K562 (cell line): ENCODE results near the gene CDKL1. TPM values are rescaled to one million over a fixed set of nuclear protein-coding genes. Genes with fewer than 3 reads are reported as not detected.

Experiments used
- ATAC-seq: fragments of 200-7000 bp; cut with Tn5 transposase; 3 replicates; pipeline ENCODE4 v1.9.1; 2020; ENCODE audit warnings: moderate library complexity
- BruUV-seq: library from RNA; stranded (reverse); fragments of 400-500 nt; replicated peaks from 2 replicates; lab custom pipeline; 2021; lab: Mats Ljungman, UMichigan
- CTCF ChIA-PET: fragments of 300-600 bp; formaldehyde crosslinking; extraction: SDS; loops from one replicate; lab custom pipeline; 2021; ENCODE audit warnings: low intra/inter-chr PET ratio; lab: Yijun Ruan, JAX
- POLR2A ChIA-PET: fragments of 300-600, 350-650 bp; sonication (Branson Sonifier 250); formaldehyde crosslinking; extraction: SDS; loops from one replicate; lab custom pipeline; 2021; ENCODE audit warnings: antibody characterized with exemption, inconsistent platforms; lab: Yijun Ruan, JAX
- DNase-seq, 4 experiments: peaks; one replicate each; pipeline versions ENCODE4 v3.0.0 to v3.0.0-alpha.2; 2011 to 2018; ENCODE audit warnings: low spot score in 3 of 4, mixed read lengths in 3 of 4; ENCODE audit errors: extremely low read depth in 1 of 4
- FAIRE-seq: peaks from 2 replicates; lab custom pipeline; 2011; peaks lifted over from hg19 to GRCh38; lab: Jason Lieb, UNC
- H2AFZ ChIP-seq: 2 replicates; pipeline ENCODE4 v1.6.0; 2011; ENCODE audit warnings: low read depth, low read length, control low read depth, inconsistent platforms
- H3K27ac ChIP-seq: fragments of 200-600 bp; 3 replicates; pipeline ENCODE4 v1.8.0; 2011; ENCODE audit warnings: low read depth, mild to moderate bottlenecking, control low read depth, inconsistent platforms, low read length, moderate library complexity, mixed read lengths; ENCODE audit errors: extremely low read depth
- H3K27me3 ChIP-seq, 2 experiments: fragments of 300-600 bp in 1 of 2; 2 replicates in 1 of 2; 3 replicates in 1 of 2; pipeline versions ENCODE4 v1.6.0 to v1.8.0; 2011; ENCODE audit warnings: inconsistent platforms in 2 of 2, low read length in 2 of 2, mild to moderate bottlenecking in 1 of 2, mixed read lengths in 1 of 2, moderate library complexity in 1 of 2; ENCODE audit not compliant: control insufficient read depth in 2 of 2, insufficient read depth in 2 of 2
- H3K36me3 ChIP-seq: fragments of 300-600 bp; 3 replicates; pipeline ENCODE4 v1.8.0; 2011; ENCODE audit warnings: mild to moderate bottlenecking, low read length, inconsistent platforms; ENCODE audit not compliant: control insufficient read depth, insufficient read depth
- H3K4me1 ChIP-seq, 2 experiments: fragments of 200-600 bp in 1 of 2; replicated peaks in 1 of 2; 2 replicates in 1 of 2; 3 replicates in 1 of 2; pipeline versions ENCODE4 v1.5.1 to v1.8.0; 2011; ENCODE audit warnings: inconsistent platforms in 2 of 2, low read length in 2 of 2, mild to moderate bottlenecking in 1 of 2, mixed read lengths in 1 of 2, moderate library complexity in 1 of 2; ENCODE audit not compliant: control insufficient read depth in 2 of 2, insufficient read depth in 2 of 2
- H3K4me2 ChIP-seq: 2 replicates; pipeline ENCODE4 v1.6.1; 2011; ENCODE audit warnings: low read length, control low read depth, inconsistent platforms, mixed read lengths; ENCODE audit not compliant: insufficient read depth
- H3K4me3 ChIP-seq: fragments of 200-600 bp; sonication (generic), shearing (Covaris generic); 2 replicates; pipeline ENCODE4 v1.5.1; 2016; ENCODE audit warnings: control low read depth, inconsistent platforms
- H3K79me2 ChIP-seq: fragments of 200-600 bp; 3 replicates; pipeline ENCODE4 v1.8.0; 2011; ENCODE audit warnings: low read length, inconsistent platforms; ENCODE audit not compliant: control insufficient read depth, insufficient read depth
- H3K9ac ChIP-seq, 2 experiments: 2 replicates each; pipeline versions ENCODE4 v1.6.0 to v1.6.1; 2011; ENCODE audit warnings: low read depth in 2 of 2, low read length in 2 of 2, control low read depth in 1 of 2, inconsistent platforms in 1 of 2, mild to moderate bottlenecking in 1 of 2, mixed read lengths in 1 of 2; ENCODE audit not compliant: insufficient read depth in 1 of 2
- H3K9me1 ChIP-seq: one replicate; pipeline ENCODE4 v1.6.0; 2011; ENCODE audit warnings: inconsistent platforms, mild to moderate bottlenecking, low read length, moderate library complexity; ENCODE audit not compliant: control insufficient read depth, insufficient read depth
- H3K9me3 ChIP-seq: replicated peaks from 2 replicates; pipeline ENCODE4 v1.5.1; 2011; ENCODE audit warnings: low read depth, low read length, inconsistent platforms; ENCODE audit not compliant: control insufficient read depth, insufficient read depth
- H4K20me1 ChIP-seq: replicated peaks from 2 replicates; pipeline ENCODE4 v1.6.1; 2011; ENCODE audit warnings: low read length, inconsistent platforms, mixed read lengths; ENCODE audit not compliant: control insufficient read depth, insufficient read depth
- CBX8 ChIP-seq: fragments of 200-600 bp; sonication (generic); IDR thresholded peaks from 2 replicates; pipeline ENCODE4 v1.6.1; 2012; ENCODE audit warnings: borderline replicate concordance, mixed run types, low read depth, mild to moderate bottlenecking, moderate library complexity, mixed read lengths, low read length, control low read depth, inconsistent platforms; ENCODE audit not compliant: poor library complexity, severe bottlenecking; ENCODE audit errors: extremely low read depth
- CC2D1A ChIP-seq: fragments of 450-650 bp; IDR thresholded peaks from 2 replicates; pipeline ENCODE4 v1.6.1; 2017; ENCODE audit warnings: mild to moderate bottlenecking
- FUS ChIP-seq: fragments of 200-400 bp; formaldehyde crosslinking; optimal IDR thresholded peaks from 2 replicates; pipeline ENCODE3; 2017; ENCODE audit warnings: low read depth, low read length
- HCFC1 ChIP-seq: IDR thresholded peaks from 2 replicates; pipeline ENCODE4 v1.6.1; 2012; ENCODE audit warnings: low read depth, low read length, improper control_type of control experiment
- HDAC2 ChIP-seq: fragments of 450-650 bp; IDR thresholded peaks from 2 replicates; pipeline ENCODE4 v1.6.1; 2016; ENCODE audit warnings: mild to moderate bottlenecking
- HMG20A ChIP-seq: fragments of 450-650 bp; formaldehyde crosslinking; conservative IDR thresholded peaks from 2 replicates; pipeline ENCODE4 v1.4.0; 2020; ENCODE audit warnings: mild to moderate bottlenecking, mixed read lengths
- KAT7 ChIP-seq: sonication (generic); formaldehyde crosslinking; IDR thresholded peaks from 2 replicates; pipeline ENCODE4 v1.8.0; 2022; ENCODE audit warnings: missing genetic modification reagents, mild to moderate bottlenecking, borderline replicate concordance
- MBD2 ChIP-seq: sonication (generic); IDR thresholded peaks from 2 replicates; pipeline ENCODE4 v1.6.1; 2016; ENCODE audit warnings: low read depth, borderline replicate concordance
- PCBP1 ChIP-seq: fragments of 200-400 bp; formaldehyde crosslinking; IDR thresholded peaks from 2 replicates; pipeline ENCODE4 v1.6.1; 2018; ENCODE audit warnings: mild to moderate bottlenecking, low read depth, low read length; ENCODE audit not compliant: poor library complexity, severe bottlenecking
- POLR3G ChIP-seq: IDR thresholded peaks from 2 replicates; pipeline ENCODE4 v1.6.1; 2011; ENCODE audit not compliant: insufficient read length, insufficient replicate concordance; ENCODE audit errors: extremely low read depth
- RFX1 ChIP-seq: fragments of 450-650 bp; IDR thresholded peaks from 2 replicates; pipeline ENCODE4 v1.6.1; 2016; ENCODE audit warnings: mild to moderate bottlenecking, moderate library complexity
- SAFB2 ChIP-seq: fragments of 200-400 bp; formaldehyde crosslinking; IDR thresholded peaks from 2 replicates; pipeline ENCODE4 v1.6.1; 2018; ENCODE audit warnings: borderline replicate concordance, low read length, low read depth, moderate library complexity; ENCODE audit not compliant: severe bottlenecking
- SMAD4 ChIP-seq: fragments of 250-450 bp; sonication (Bioruptor Pico); conservative IDR thresholded peaks from 2 replicates; pipeline ENCODE4 v1.8.0; 2021; ENCODE audit warnings: inconsistent platforms, mild to moderate bottlenecking, moderate library complexity
- SREBF1 ChIP-seq: fragments of 150-350 bp; IDR thresholded peaks from 2 replicates; pipeline ENCODE4 v1.6.1; 2014; ENCODE audit warnings: antibody characterized with exemption, low read depth, low read length, borderline replicate concordance
- TOE1 ChIP-seq, 2 experiments: fragments of 450-650 bp in 1 of 2; sonication (generic) in 1 of 2; formaldehyde crosslinking in 1 of 2; IDR thresholded peaks; 2 replicates each; pipeline versions ENCODE4 v1.7.1 to v1.8.0; 2016 to 2022; ENCODE audit warnings: borderline replicate concordance in 2 of 2, mild to moderate bottlenecking in 2 of 2, antibody characterized with exemption in 1 of 2, inconsistent platforms in 1 of 2, low read depth in 1 of 2, missing genetic modification reagents in 1 of 2, moderate library complexity in 1 of 2
- WGBS: fragments of 100-300 bp; shearing (Covaris generic); methylation state at CpG from one replicate; pipeline ENCODE4 v1.1.6; 2016; ENCODE audit warnings: low coverage, mixed read lengths; ENCODE audit not compliant: insufficient coverage; ENCODE audit errors: missing lambda C conversion rate; 5-methylcytosine and 5-hydroxymethylcytosine counted together
- in situ Hi-C: fragments of 300-500 bp; cut with MboI; formaldehyde crosslinking; loops from 4 replicates; pipeline ENCODE4 v1.15.0; 2018; ENCODE audit warnings: inconsistent platforms, mixed read lengths
- intact Hi-C: fragments of 100-400 bp; cut with micrococcal nuclease; formaldehyde crosslinking; loops from 2 replicates; pipeline ENCODE4 v1.14.2; 2022
- polyA plus RNA-seq, 8 experiments: library from polyadenylated mRNA; depleted of rRNA in 4 of 8; stranded (reverse) in 5 of 8; unstranded in 3 of 8; fragments of >200 nt; fragmentation: Nextera tagmentation in 2 of 8; fragmentation: Illumina TruSeq in 1 of 8; extraction: Ambion mirVana in 2 of 8; extraction: Trizol in 1 of 8; gene quantifications; 2 replicates each; pipeline versions ENCODE4 v1.2.1 to v1.2.3, GENCODE V29; 2011 to 2014; ENCODE audit warnings: inconsistent platforms in 1 of 8, missing spikeins in 1 of 8
- total RNA-seq, 7 experiments: library from RNA; depleted of rRNA in 6 of 7; stranded (reverse); fragments of >200 nt in 6 of 7; fragmentation: Illumina TruSeq in 2 of 7; extraction: Trizol in 2 of 7; gene quantifications; 2 replicates each; pipeline versions ENCODE4 v1.2.1 to v1.2.3, GENCODE V29; 2011 to 2021; ENCODE audit warnings: low replicate concordance in 1 of 7
- TF ChIP-seq, protein P1 (sequence below): fragments of 250-450 bp; sonication (Bioruptor Pico); IDR thresholded peaks from 2 replicates; pipeline ENCODE4 v1.5.0; 2020; ENCODE audit warnings: mild to moderate bottlenecking, borderline replicate concordance
- TF ChIP-seq, protein P2 (sequence below): sonication (generic); formaldehyde crosslinking; IDR thresholded peaks from 2 replicates; pipeline ENCODE4 v1.8.1; 2023; ENCODE audit warnings: mild to moderate bottlenecking, missing genetic modification reagents

Gene CDKL1
- total and polyA plus RNA-seq, 9 of the 15 experiments (the other 6 are each of a cell fraction or from before 2014, with no cell fraction given) = 2.3 to 35.0 (median 7.5) TPM

DNA sequence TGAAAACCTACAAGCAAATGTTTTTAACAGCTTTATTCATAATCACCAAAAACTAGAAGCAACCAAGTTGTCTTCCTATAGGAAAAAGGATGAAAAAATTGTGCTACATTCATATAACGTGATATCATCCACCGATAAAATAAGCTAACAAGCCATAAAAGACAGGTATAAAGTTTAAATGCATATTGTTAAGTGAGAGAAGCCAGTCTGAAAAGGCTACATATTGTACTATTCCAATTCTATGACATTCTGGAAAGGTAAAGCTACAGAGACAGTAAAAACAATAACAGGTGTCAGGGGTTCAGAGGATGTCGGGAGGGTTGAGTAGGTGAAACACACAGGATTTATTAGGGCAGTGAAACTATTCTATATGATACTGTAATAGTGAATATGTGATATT, 22.7 kb downstream of the CDKL1 start:
- FAIRE-seq = no peak
- TF ChIP-seq HDAC2 (no peak), SAFB2 (no peak), KAT7 (CRISPR knock-in tag) (no peak), SREBF1 (no peak), TOE1 (IDR thresholded peaks at IDR 0.05; ENCODE audit: borderline replicate concordance) (no peak), TOE1 (CRISPR knock-in tag; IDR thresholded peaks at IDR 0.05; ENCODE audit: borderline replicate concordance, low read depth) (no peak), POLR3G (no peak), PCBP1 (no peak), SMAD4 (CRISPR knock-in tag) (no peak), CC2D1A (no peak), FUS (no peak), MBD2 (no peak), HMG20A (no peak), RFX1 (no peak), CBX8 (no peak), HCFC1 (no peak)
- TF ChIP-seq, protein P1, sequence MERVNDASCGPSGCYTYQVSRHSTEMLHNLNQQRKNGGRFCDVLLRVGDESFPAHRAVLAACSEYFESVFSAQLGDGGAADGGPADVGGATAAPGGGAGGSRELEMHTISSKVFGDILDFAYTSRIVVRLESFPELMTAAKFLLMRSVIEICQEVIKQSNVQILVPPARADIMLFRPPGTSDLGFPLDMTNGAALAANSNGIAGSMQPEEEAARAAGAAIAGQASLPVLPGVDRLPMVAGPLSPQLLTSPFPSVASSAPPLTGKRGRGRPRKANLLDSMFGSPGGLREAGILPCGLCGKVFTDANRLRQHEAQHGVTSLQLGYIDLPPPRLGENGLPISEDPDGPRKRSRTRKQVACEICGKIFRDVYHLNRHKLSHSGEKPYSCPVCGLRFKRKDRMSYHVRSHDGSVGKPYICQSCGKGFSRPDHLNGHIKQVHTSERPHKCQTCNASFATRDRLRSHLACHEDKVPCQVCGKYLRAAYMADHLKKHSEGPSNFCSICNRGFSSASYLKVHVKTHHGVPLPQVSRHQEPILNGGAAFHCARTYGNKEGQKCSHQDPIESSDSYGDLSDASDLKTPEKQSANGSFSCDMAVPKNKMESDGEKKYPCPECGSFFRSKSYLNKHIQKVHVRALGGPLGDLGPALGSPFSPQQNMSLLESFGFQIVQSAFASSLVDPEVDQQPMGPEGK = no peak
- TF ChIP-seq, protein P2, sequence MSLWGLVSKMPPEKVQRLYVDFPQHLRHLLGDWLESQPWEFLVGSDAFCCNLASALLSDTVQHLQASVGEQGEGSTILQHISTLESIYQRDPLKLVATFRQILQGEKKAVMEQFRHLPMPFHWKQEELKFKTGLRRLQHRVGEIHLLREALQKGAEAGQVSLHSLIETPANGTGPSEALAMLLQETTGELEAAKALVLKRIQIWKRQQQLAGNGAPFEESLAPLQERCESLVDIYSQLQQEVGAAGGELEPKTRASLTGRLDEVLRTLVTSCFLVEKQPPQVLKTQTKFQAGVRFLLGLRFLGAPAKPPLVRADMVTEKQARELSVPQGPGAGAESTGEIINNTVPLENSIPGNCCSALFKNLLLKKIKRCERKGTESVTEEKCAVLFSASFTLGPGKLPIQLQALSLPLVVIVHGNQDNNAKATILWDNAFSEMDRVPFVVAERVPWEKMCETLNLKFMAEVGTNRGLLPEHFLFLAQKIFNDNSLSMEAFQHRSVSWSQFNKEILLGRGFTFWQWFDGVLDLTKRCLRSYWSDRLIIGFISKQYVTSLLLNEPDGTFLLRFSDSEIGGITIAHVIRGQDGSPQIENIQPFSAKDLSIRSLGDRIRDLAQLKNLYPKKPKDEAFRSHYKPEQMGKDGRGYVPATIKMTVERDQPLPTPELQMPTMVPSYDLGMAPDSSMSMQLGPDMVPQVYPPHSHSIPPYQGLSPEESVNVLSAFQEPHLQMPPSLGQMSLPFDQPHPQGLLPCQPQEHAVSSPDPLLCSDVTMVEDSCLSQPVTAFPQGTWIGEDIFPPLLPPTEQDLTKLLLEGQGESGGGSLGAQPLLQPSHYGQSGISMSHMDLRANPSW = no peak

More for the DNA sequence above, 22.7 kb downstream of the CDKL1 start:
- Histone ChIP-seq H3K4me2 (no peak overlapping the region), H3K9me1 (no peaks in the 10 kb centered on the region), H3K79me2 (no peaks in the 10 kb centered on the region), H2AFZ (no peak overlapping the region), H3K9ac (no peak overlapping the region), H3K27me3 (no peaks in the 10 kb centered on the region), H3K27ac (no peak overlapping the region), H3K36me3 (no peaks in the 10 kb centered on the region), H3K4me1 (0 out of 5 replicates have a peak, but pooled peaks cover 0 to 4% of the 10 kb centered on the region in 2 experiments), H3K9me3 (no peaks in the 10 kb centered on the region), H3K4me3 (no peak overlapping the region), H4K20me1 (no peaks in the 10 kb centered on the region)
- BruUV-seq = no TSS peak
- no peak for ATAC-seq
- WGBS = 74% methylated on average over 3 of the region's 3 CpGs
- no peak for DNase-seq
- ChIA-PET POLR2A (interaction anchor here (0.9 kb wide), 1 partner anchor 9 kb away, joined by 3 read pairs; no protein-coding TSS in a partner anchor), CTCF (no interaction called here)
- in situ Hi-C loops (no loop called here), intact Hi-C loops (no loop called here)
